Upper lobe of left lung (tissue), 4 donors: Measurements from ENCODE around the gene HDAC8.

Experiments
- EP300 ChIP-seq, 4 donors: sonication (generic); formaldehyde crosslinking; IDR thresholded peaks; one replicate each; pipeline ENCODE4 v1.5.1; 2017; ENCODE audit warnings: antibody characterized with exemption in 4 of 4, control low read depth in 2 of 4
- POLR2A ChIP-seq, 4 donors: fragments of 450-650 bp; IDR thresholded peaks; one replicate each; pipeline ENCODE4 v1.5.1; 2016 to 2017; ENCODE audit warnings: antibody characterized with exemption in 4 of 4, mild to moderate bottlenecking in 2 of 4
- POLR2AphosphoS5 ChIP-seq, 2 donors: sonication (generic); formaldehyde crosslinking; IDR thresholded peaks; one replicate each; pipeline ENCODE4 v1.5.1; 2017; ENCODE audit warnings: antibody characterized with exemption in 2 of 2
- TF ChIP-seq, protein P1 (sequence below), 6 experiments: fragments of 450-650 bp in 4 of 6; fragments of 200-600 bp in 2 of 6; sonication (generic) in 2 of 6; IDR thresholded peaks; one replicate each; pipeline ENCODE4 v1.5.1; 2016 to 2019; ENCODE audit warnings: antibody characterized with exemption in 6 of 6

DNA sequence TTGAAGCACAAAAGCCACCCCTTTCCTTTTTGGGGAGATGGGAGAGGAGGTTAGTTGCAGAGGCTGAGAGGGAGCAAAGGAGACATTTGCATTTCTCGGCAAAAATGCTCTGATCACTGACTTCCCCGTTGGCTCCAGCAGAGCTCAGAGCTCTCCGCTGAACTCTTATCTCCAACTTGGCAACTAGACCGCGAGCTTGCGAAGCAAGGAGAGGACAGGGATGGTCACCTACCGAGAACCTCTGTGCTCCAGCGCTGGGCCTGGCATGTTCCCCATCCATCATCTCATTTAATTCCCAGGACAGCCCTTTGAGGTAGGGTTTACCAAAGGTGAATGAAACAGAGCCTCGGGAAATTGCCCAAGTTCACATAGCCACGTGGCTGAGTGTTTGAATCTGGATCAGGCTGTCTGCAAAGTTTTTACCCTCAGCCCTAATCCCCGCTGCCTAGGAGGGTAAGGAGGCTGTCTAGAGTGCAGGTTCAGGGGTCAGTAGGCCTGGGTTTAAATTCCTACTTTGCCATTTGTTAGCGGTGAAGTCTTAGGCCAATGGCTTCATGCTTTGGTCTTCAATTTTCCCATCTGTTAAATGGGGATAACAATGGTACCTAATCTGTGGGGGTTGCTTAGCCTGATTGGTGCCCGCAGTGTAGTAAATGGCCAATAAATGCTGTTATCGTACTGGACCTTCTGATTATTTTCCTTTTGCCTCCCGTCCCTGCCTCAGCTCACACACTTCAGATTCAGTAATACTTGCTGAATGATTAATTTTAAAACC, 263.2 kb downstream of the HDAC8 start:
- TF ChIP-seq POLR2A (IDR thresholded peaks at IDR 0.05): no peak
- no peak for TF ChIP-seq EP300 (IDR thresholded peaks at IDR 0.05)
- TF ChIP-seq, protein P1, sequence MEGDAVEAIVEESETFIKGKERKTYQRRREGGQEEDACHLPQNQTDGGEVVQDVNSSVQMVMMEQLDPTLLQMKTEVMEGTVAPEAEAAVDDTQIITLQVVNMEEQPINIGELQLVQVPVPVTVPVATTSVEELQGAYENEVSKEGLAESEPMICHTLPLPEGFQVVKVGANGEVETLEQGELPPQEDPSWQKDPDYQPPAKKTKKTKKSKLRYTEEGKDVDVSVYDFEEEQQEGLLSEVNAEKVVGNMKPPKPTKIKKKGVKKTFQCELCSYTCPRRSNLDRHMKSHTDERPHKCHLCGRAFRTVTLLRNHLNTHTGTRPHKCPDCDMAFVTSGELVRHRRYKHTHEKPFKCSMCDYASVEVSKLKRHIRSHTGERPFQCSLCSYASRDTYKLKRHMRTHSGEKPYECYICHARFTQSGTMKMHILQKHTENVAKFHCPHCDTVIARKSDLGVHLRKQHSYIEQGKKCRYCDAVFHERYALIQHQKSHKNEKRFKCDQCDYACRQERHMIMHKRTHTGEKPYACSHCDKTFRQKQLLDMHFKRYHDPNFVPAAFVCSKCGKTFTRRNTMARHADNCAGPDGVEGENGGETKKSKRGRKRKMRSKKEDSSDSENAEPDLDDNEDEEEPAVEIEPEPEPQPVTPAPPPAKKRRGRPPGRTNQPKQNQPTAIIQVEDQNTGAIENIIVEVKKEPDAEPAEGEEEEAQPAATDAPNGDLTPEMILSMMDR (IDR thresholded peaks at IDR 0.05): no peak
- no peak for TF ChIP-seq POLR2AphosphoS5 (IDR thresholded peaks at IDR 0.05)
